Measurements from ENCODE around the gene B3GNT7.
"Not testable (repeated sequence)": the region's sequence is repeated elsewhere in the genome, so short reads cannot be mapped to it uniquely, and the experiment has no call there.

The B3GNT7 gene

GRCh38 chr2:231404183-231404578 is 8.7 kb downstream of the B3GNT7 start:
- not testable (repeated sequence) for DNase-seq

- DNase-seq: peak; percentile 47
These were observed 10.3 kb downstream of the B3GNT7 start for GRCh38 chr2:231405601-231406367.

GRCh38 chr2:231407686-231408085 is 12.2 kb downstream of the B3GNT7 start:
- DNase-seq: not testable (repeated sequence)

GRCh38 chr2:231408304-231408703 is 12.8 kb downstream of the B3GNT7 start:
- DNase-seq: not testable (repeated sequence)

GRCh38 chr2:231409776-231410175 is 14.3 kb downstream of the B3GNT7 start:
- no peak for DNase-seq

- DNase-seq: no peak
These were observed 14.9 kb downstream of the B3GNT7 start for GRCh38 chr2:231410293-231411004.

- DNase-seq: no peak
These were observed 15.7 kb downstream of the B3GNT7 start for GRCh38 chr2:231411237-231411636.

GRCh38 chr2:231411831-231412617 is 16.5 kb downstream of the B3GNT7 start:
- DNase-seq: peak; percentile 69

GRCh38 chr2:231412618-231412963 is 17.1 kb downstream of the B3GNT7 start:
- no peak for DNase-seq

- DNase-seq: no peak
These were observed 17.9 kb downstream of the B3GNT7 start for GRCh38 chr2:231413456-231413855.

GRCh38 chr2:231413921-231414476 is 18.5 kb downstream of the B3GNT7 start:
- DNase-seq: no peak

GRCh38 chr2:231415029-231415428 is 19.5 kb downstream of the B3GNT7 start:
- no peak for DNase-seq

- no peak for DNase-seq
These were observed 23.5 kb downstream of the B3GNT7 start for GRCh38 chr2:231418820-231419640.

- no peak for DNase-seq
These were observed 25.6 kb downstream of the B3GNT7 start for GRCh38 chr2:231421051-231421580.

GRCh38 chr2:231422056-231422455 is 26.5 kb downstream of the B3GNT7 start:
- DNase-seq: no peak

GRCh38 chr2:231423176-231423575 is 27.7 kb downstream of the B3GNT7 start:
- no peak for DNase-seq

GRCh38 chr2:231425291-231425810 is 29.8 kb downstream of the B3GNT7 start:
- DNase-seq: no peak

- DNase-seq: peak; percentile 20
These were observed 30.5 kb downstream of the B3GNT7 start for GRCh38 chr2:231425811-231426703.

GRCh38 chr2:231427116-231427515 is 31.6 kb downstream of the B3GNT7 start:
- DNase-seq: no peak

- DNase-seq: no peak
These were observed 33.6 kb downstream of the B3GNT7 start for GRCh38 chr2:231429152-231429551.

GRCh38 chr2:231429901-231430300 is 34.4 kb downstream of the B3GNT7 start:
- DNase-seq: no peak

Measured in stimulated activated CD4-positive, alpha-beta T cell treated with anti-CD3 and anti-CD28 coated beads, Interleukin-4, amount 100 ng/mL, for 1 hour (primary cell).